ENCODE data around the gene ARHGEF11. TPM values are rescaled to one million over a fixed set of nuclear protein-coding genes. Genes with fewer than 3 reads are reported as not detected.

Gene ARHGEF11
- total RNA-seq, 1 experiment from 2014 or later = 40.9 TPM

DNA sequence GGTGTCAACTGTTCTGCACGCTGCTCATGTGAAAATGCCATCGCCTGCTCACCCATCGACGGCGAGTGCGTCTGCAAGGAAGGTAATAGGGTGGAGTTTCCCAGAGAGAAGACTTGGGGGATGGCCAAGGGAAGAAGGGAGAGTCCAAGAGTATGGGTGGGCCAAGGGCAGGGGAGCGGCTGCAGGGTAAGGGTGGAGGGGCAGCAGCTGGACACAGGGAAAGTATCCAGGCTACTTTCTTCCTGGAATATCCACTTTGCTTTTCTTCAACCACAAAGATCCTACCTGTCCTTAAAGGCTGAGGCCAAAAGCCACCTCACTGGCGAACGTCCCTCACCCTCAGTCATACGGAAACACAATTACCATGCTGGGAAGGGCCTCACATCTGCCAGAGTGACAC, 136.6 kb downstream of the ARHGEF11 start:
- no peak for DNase-seq (ENCODE audit: low read depth, low spot score)
- in situ Hi-C loops (cut with HindIII; ENCODE audit: low pct_unique_long_range_greater_than_20kb, low sequenced_read_pairs) = no loop called here

DNA sequence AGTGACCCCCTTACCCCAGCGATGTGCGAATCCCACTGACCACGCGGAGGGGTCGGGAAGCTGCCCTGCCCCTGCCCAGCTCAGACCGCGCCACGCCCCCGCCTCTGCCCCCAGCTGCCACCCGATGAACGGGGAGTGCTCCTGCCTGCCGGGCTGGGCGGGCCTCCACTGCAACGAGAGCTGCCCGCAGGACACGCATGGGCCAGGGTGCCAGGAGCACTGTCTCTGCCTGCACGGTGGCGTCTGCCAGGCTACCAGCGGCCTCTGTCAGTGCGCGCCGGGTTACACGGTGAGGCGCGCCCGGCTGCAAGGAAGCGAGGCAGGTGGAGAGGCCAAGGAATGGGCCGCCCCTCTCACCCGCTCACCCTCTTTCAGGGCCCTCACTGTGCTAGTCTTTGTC, 137.0 kb downstream of the ARHGEF11 start:
- DNase-seq (ENCODE audit: low read depth, low spot score) = no peak
- in situ Hi-C loops (cut with HindIII; ENCODE audit: low pct_unique_long_range_greater_than_20kb, low sequenced_read_pairs) = no loop called here

DNA sequence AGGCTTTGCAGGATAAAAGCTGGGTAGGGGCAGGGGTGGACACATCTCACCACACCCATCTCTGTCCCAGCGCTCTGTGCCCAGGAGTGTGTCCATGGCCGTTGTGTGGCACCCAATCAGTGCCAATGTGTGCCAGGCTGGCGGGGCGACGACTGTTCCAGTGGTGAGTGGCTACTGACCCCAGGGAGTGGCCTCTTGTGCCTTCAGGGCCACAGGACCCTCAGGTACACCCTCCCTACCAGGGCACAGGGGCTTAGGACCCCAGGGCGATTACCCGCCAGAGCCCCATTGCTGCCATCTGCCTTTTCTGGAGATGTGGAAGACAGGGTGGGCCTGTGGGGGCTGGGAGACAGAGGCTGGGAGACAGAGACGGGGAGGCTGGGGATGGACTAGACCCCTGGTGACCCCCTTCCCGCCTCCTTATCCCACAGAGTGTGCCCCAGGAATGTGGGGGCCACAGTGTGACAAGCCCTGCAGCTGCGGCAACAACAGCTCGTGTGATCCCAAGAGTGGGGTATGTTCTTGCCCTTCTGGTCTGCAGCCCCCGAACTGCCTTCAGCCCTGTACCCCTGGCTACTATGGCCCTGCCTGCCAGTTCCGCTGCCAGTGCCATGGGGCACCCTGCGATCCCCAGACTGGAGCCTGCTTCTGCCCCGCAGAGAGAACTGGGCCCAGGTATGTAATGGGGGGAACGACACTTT, 139.2 kb downstream of the ARHGEF11 start:
- DNase-seq (ENCODE audit: low read depth, low spot score) = no peak
- in situ Hi-C loops (cut with HindIII; ENCODE audit: low pct_unique_long_range_greater_than_20kb, low sequenced_read_pairs) = no loop called here

DNA sequence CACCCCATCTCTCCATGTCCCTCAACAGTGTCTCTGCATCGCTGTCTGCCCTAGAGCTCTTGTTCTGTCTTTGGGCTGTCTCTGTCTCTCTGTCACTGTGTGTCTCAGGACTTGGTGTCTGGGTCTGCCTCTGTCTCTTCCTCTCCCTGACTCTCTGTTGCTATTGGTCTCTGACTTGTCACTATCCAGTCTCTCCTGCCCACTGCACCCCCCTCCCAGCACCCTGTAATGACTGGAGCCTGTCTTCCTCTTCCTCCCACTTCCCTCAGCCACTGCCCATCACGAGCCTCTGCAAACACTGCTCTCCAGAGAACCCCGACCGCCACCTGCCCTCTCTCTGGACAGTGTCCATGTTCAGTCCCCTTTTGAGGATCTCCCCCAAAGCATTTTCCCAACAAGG, 139.9 kb downstream of the ARHGEF11 start:
- DNase-seq (ENCODE audit: low read depth, low spot score) = no peak
- in situ Hi-C loops (cut with HindIII; ENCODE audit: low pct_unique_long_range_greater_than_20kb, low sequenced_read_pairs) = no loop called here

DNA sequence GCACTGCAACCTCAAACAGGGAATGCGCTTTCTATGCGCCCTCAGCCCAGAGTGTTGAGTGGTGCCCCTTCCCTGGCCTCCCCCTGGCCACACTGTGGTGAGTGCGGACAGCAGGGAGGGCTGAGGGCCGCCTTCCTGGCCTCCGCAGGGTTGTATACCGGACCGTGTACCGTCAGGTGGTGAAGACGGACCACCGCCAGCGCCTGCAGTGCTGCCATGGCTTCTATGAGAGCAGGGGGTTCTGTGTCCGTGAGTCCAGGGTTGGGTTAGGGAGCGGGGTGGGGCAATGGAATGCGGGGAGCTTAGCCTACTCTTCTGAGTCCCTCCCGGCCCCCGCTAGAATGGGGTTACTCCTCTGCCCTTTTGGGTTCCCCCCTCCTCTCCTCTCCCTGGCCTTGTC, 140.4 kb downstream of the ARHGEF11 start:
- in situ Hi-C loops (cut with HindIII; ENCODE audit: low pct_unique_long_range_greater_than_20kb, low sequenced_read_pairs) = no loop called here

GRCh38 chr1:156904187-156904959, 141.2 kb downstream of the ARHGEF11 start:
- in situ Hi-C loops (cut with HindIII; ENCODE audit: low pct_unique_long_range_greater_than_20kb, low sequenced_read_pairs) = no loop called here
- no peak for DNase-seq (ENCODE audit: low read depth, low spot score)

More for the DNA sequence above, 140.4 kb downstream of the ARHGEF11 start:
- no peak for DNase-seq (ENCODE audit: low read depth, low spot score)

DNA sequence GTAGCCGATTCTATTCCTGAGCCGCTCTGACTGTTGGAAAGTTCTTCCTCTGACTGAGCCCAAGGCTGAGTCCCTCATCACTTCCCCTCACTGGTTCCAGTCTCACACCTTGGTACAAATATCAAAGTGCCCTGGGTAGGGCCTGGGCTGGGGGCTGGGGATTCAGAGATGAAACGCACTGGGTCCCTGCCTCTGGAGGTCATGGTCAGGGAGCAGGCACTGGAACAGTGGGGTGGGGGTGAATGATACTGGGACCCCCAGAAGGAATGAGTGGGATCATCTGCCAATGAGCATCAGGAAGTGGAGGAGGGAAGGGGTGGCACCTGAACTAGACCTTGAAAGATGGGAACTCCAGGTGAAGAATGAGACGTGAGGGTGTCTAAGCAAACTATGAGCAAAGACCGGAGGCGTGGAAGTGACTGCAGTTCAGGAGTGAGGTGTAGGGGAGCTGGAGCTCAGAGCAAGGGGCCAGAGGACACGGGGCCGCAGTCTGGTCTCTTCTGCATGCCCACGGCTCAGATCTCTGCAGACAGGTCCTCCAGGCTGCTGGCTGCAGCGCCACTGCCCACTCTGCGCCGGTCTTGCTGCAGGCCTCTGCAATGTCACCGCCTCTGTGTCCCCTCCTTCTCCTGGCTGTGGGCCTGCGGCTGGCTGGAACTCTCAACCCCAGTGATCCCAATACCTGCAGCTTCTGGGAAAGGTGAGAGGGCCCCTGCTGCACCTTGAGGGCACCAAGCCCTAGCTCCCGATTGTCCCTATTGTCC, 142.0 kb downstream of the ARHGEF11 start:
- DNase-seq (ENCODE audit: low read depth, low spot score) = no peak
- in situ Hi-C loops (cut with HindIII; ENCODE audit: low pct_unique_long_range_greater_than_20kb, low sequenced_read_pairs) = no loop called here

DNA sequence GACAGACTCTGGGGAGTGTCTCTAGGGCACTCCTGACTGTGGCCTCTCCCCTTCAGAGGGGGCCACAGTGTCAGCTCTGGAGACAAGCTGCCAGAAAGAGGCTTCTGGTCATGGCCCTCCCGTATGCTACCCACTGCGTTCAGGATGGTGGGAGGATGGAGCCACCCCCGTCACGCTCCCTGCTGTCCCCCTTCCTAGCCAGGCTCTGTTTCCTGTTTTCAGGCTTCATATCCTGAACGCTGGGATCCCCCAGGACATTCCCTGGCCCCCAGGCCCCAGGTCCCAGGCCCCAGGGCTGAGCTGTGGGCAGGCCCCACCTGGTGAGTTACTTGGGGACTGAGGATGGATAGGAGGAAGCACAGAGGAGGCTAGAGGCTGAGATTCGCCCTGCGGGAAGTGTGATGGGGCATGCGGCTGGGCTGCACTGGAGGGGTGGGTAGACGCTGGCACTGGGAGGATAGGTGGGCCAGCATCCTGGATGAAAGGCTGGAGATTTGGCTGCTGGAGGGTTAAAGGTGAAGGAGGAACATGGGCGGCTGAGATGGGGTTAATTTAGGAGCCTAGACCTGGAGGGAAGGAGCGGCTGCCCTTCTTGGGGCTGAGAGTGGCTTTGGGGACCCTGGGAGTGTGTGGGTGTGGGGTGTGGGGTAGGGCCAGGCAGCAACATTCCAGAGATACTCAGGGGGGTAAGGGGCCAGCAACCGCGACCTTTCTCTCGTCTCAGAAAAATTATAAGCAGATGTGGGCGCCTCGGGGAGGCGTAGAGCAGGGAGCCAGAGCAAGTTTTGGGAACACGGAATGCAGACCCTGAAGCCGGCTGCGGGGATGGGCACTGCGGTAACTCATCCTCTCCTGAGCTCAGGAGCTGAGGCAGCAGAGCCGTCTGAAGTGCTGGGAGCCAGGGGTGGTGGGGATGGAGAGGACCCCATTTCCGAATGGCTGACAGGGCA, 143.3 kb downstream of the ARHGEF11 start:
- in situ Hi-C loops (cut with HindIII; ENCODE audit: low pct_unique_long_range_greater_than_20kb, low sequenced_read_pairs) = no loop called here
- DNase-seq (ENCODE audit: low read depth, low spot score) = no peak

DNA sequence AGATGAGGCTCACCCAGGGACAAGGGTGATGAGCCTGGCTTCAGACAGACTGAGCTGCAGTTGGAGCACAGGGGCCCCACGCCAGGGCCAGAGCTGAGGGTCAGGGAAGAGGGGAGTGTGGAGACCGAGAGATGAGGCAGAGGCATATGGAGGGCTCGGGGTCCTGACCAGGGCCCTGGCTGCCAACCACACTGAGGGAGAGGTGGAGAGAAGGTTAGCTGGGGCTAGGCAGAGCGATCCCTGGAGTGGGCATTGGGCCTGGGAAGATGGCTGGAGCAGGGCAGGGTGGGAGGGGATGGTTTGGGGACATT, 144.0 kb downstream of the ARHGEF11 start:
- no peak for DNase-seq (ENCODE audit: low read depth, low spot score)
- in situ Hi-C loops (cut with HindIII; ENCODE audit: low pct_unique_long_range_greater_than_20kb, low sequenced_read_pairs) = no loop called here

DNA sequence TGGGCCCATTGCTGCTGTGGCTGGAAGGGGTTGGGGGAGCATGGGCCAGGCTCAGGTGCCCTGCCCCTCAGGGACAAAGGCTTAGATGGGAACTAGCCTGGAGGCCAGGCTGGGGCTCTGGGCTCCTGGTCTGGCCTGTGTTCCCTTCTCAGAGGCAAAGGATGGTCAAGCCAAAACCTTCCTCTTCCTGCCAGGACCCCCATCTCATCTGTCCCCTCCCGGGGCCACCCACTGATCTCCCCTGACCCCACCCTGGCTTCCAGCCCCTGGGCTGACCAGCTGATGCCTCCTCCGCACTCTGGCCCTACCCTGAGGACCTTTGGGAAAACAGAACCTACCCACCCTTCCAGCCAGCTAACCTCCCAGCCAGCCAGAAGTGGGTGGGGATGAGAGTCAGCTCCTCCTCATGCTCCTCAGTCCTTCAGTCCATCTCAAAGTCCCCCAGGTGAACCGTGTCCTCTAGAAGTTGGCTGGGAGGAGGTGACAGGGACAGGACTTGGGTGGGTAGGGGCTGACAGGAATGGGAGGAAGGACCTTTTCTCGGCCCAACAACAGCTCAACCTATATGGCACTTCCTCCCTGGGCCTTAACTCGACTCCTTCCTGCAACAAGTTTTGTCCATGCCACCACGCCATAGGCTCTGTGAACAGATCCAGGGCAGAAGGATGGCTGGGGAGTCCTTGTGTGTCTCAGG, 144.5 kb downstream of the ARHGEF11 start:
- in situ Hi-C loops (cut with HindIII; ENCODE audit: low pct_unique_long_range_greater_than_20kb, low sequenced_read_pairs) = no loop called here
- no peak for DNase-seq (ENCODE audit: low read depth, low spot score)

DNA sequence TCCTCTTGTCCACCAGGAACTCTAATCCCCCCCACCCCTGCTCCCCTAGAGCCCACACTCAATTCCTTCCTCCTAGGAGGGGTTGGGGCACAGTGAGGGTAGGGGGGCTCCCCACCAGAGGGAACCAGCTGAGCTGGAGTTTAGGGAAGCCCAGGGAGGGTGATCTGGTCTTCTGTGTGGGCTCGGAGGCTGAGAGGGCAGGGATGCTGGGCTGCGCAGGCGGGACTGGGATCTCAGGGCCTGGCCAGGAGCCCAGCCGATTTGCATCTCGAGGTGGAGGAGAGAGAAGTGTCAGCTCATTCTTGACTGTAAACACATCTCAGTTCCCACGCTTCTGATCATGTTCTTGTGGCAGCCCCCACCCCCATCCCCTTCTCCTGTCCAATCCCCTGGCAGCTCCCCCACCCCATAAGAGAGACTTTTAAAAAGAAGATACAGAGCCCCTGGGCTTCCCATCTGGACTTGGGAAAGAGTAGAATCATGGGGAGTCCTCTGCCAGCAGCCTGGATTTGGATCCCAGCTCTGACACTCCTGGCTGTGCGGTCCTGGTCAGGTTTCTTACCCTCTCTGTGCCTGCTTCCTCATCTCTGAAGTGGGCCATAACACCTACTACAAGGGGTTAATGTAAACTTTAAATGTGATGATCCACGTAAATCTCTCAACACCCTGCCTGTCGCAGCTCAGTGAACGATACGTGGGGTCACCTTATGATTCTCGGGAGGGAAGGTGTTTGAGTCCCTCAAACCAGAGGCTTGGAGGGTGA, 145.4 kb downstream of the ARHGEF11 start:
- DNase-seq (ENCODE audit: low read depth, low spot score) = no peak

DNA sequence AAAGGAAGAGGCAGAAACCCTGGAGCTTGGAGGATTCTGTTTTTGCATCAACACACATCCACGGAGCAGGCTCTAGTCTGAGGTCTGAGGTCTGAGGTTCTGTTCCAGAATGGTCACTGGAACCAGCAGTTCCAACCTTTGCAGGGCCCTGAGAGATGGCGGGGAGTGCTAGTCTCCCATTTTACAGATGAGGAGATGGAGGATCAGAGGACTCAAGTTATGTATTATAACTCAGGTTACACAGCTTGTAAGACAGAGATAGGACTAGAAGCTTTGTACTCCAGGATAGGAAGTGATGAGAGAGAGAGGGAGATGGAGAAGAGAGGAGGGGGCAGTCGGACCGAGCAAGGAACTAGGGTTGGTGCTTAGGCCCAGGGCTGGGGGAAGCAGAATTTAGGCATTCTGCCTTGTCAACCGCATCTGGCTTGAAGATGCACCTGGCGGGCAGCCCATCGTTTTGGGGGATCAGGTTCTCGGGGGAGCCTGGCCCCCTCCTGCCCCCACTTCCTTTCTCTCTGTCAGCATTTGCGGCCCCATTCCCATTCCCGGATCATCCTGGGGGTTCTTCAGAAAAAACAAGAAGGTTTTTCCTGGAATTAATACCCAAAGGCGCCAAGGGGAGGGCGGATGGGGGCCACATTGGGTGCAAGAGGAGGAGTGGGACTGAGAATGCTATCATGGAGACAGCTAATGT, 146.4 kb downstream of the ARHGEF11 start:
- in situ Hi-C loops (cut with HindIII; ENCODE audit: low pct_unique_long_range_greater_than_20kb, low sequenced_read_pairs) = no loop called here
- no peak for DNase-seq (ENCODE audit: low read depth, low spot score)

More for the DNA sequence above, 145.4 kb downstream of the ARHGEF11 start:
- in situ Hi-C loops (cut with HindIII; ENCODE audit: low pct_unique_long_range_greater_than_20kb, low sequenced_read_pairs) = no loop called here

GRCh38 chr1:156898161-156898566, 147.4 kb downstream of the ARHGEF11 start:
- in situ Hi-C loops (cut with HindIII; ENCODE audit: low pct_unique_long_range_greater_than_20kb, low sequenced_read_pairs) = no loop called here
- no peak for DNase-seq (ENCODE audit: low read depth, low spot score)

DNA sequence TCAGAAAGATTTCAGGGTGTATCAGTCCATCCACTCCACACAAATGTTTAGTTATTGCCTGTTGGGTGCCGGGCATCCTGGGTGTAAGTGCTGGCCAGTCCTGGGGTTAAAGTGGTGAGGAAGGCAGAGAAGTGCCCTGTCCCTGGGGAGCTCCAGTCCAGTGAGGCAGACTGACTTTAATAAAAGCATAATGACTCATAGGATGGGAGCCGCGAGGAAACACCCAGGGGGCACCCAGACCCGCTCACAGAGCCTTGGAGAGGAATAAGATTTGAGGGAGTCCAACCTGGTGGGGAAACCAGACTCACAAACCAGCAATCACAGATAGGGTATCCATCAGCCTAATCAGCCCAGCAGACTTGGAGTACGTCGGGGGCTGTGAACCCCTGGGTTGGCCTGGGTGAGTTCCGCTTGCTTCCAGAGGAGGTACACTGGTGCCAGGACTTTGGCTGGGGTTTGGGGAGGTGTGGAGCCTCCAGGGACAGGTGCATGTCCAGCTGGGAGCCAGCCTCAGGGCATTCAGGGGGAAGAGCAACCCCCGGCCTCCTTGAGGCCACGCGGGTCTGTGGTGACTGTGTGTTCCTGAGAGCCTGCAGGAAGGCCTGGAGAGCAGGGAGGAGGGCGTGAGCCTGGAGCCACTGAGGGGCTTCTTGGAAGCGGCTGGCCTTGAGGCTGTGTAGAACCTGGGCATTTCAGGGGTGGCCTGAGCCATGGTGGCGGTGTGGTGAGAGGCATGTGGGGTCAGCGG, 148.3 kb downstream of the ARHGEF11 start:
- DNase-seq (ENCODE audit: low read depth, low spot score) = no peak
- in situ Hi-C loops (cut with HindIII; ENCODE audit: low pct_unique_long_range_greater_than_20kb, low sequenced_read_pairs) = no loop called here

DNA sequence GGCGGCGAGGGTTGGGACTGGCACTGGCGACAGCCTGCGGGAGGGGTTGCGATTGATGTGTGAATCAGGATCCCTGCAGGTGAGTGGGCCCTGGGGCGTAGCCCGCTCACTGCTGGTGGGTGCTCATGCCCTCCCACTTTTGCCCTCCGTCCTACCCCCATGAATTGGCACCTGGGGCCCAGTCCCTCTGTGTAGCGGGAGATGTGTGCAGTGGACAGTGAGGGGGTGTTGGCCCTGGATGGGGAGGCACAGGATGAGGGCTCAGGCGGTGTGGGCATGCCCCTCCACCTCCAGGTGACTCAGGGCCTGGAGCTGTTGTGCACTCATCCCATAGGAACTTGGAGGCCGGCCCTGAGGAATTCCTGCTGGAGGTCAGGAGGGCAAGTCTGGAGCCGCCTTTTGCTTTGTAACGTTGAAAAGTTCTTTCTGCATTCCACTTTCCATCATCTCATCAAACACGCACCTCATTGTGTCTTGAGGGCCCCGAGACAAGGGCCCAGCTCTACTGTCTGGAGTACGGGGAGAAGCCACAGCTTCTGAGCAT, 149.0 kb downstream of the ARHGEF11 start:
- in situ Hi-C loops (cut with HindIII; ENCODE audit: low pct_unique_long_range_greater_than_20kb, low sequenced_read_pairs) = no loop called here
- DNase-seq (ENCODE audit: low read depth, low spot score) = no peak
